IPS-15b (cell line): ENCODE data around the gene SHLD1.
"Not testable (repeated sequence)": the region's sequence is repeated elsewhere in the genome, so short reads cannot be mapped to it uniquely, and the experiment has no call there.

Experiments
- H3K27me3 ChIP-seq: one replicate; pipeline ENCODE4 v1.6.1; 2013; ENCODE audit warnings: low read length; ENCODE audit not compliant: control insufficient read depth, insufficient read depth
- H3K36me3 ChIP-seq: one replicate; pipeline ENCODE4 v1.6.1; 2013; ENCODE audit warnings: low read length; ENCODE audit not compliant: control insufficient read depth, insufficient read depth
- H3K4me1 ChIP-seq: one replicate; pipeline ENCODE4 v1.6.1; 2013; ENCODE audit warnings: mild to moderate bottlenecking, low read length; ENCODE audit not compliant: control insufficient read depth, insufficient read depth
- H3K4me3 ChIP-seq: one replicate; pipeline ENCODE4 v1.5.1; 2013; ENCODE audit warnings: low read depth, low read length
- H3K9ac ChIP-seq: one replicate; pipeline ENCODE4 v1.6.1; 2013; ENCODE audit warnings: low read depth, mild to moderate bottlenecking, low read length
- H3K9me3 ChIP-seq: one replicate; pipeline ENCODE4 v1.6.1; 2013; ENCODE audit warnings: mild to moderate bottlenecking, low read length; ENCODE audit not compliant: control insufficient read depth, insufficient read depth

Gene SHLD1

GRCh38 chr20:5786930-5787795 is 37.0 kb downstream of the SHLD1 start:
- Histone ChIP-seq H3K36me3 (no peaks in the 10 kb centered on the region), H3K9me3 (no peaks in the 10 kb centered on the region), H3K27me3 (no peaks in the 10 kb centered on the region), H3K4me1 (peaks cover 3% of the 10 kb centered on the region), H3K4me3 (no peak overlapping the region), H3K9ac (no peak overlapping the region)

GRCh38 chr20:5787796-5788165 is 37.6 kb downstream of the SHLD1 start:
- H3K9me3 ChIP-seq = no peaks in the 10 kb centered on the region
- no peaks in the 10 kb centered on the region for H3K36me3 ChIP-seq
- H3K9ac ChIP-seq = no peak overlapping the region
- no peaks in the 10 kb centered on the region for H3K27me3 ChIP-seq
- peaks cover 3% of the 10 kb centered on the region for H3K4me1 ChIP-seq
- H3K4me3 ChIP-seq = no peak overlapping the region

GRCh38 chr20:5788385-5788895 is 38.2 kb downstream of the SHLD1 start:
- Histone ChIP-seq H3K27me3 (no peaks in the 10 kb centered on the region), H3K9me3 (no peaks in the 10 kb centered on the region), H3K36me3 (no peaks in the 10 kb centered on the region), H3K9ac (no peak overlapping the region), H3K4me1 (peaks cover 3% of the 10 kb centered on the region), H3K4me3 (no peak overlapping the region)

- Histone ChIP-seq H3K9me3 (no peaks in the 10 kb centered on the region), H3K4me1 (peaks cover 11% of the 10 kb centered on the region), H3K36me3 (no peaks in the 10 kb centered on the region), H3K4me3 (no peak overlapping the region), H3K27me3 (no peaks in the 10 kb centered on the region), H3K9ac (no peak overlapping the region)
These were observed 39.6 kb downstream of the SHLD1 start for GRCh38 chr20:5789827-5790226.

GRCh38 chr20:5793916-5794315 is 43.7 kb downstream of the SHLD1 start:
- H3K27me3 ChIP-seq = no peaks in the 10 kb centered on the region
- peaks cover 13% of the 10 kb centered on the region for H3K4me1 ChIP-seq
- no peaks in the 10 kb centered on the region for H3K9me3 ChIP-seq
- no peak overlapping the region for H3K4me3 ChIP-seq
- no peaks in the 10 kb centered on the region for H3K36me3 ChIP-seq
- H3K9ac ChIP-seq = no peak overlapping the region

- H3K27me3 ChIP-seq = no peaks in the 10 kb centered on the region
- no peaks in the 10 kb centered on the region for H3K9me3 ChIP-seq
- H3K4me3 ChIP-seq = no peak overlapping the region
- H3K4me1 ChIP-seq = peaks cover 13% of the 10 kb centered on the region
- H3K36me3 ChIP-seq = no peaks in the 10 kb centered on the region
- no peak overlapping the region for H3K9ac ChIP-seq
These were observed 46.3 kb downstream of the SHLD1 start for GRCh38 chr20:5796331-5797040.

- no peak overlapping the region for H3K4me3 ChIP-seq
- H3K9ac ChIP-seq = no peak overlapping the region
- H3K27me3 ChIP-seq = no peaks in the 10 kb centered on the region
- no peaks in the 10 kb centered on the region for H3K36me3 ChIP-seq
- peaks cover 13% of the 10 kb centered on the region for H3K4me1 ChIP-seq
- H3K9me3 ChIP-seq = no peaks in the 10 kb centered on the region
These were observed 47.0 kb downstream of the SHLD1 start for GRCh38 chr20:5797165-5797564.

- Histone ChIP-seq H3K4me1 (peaks cover 13% of the 10 kb centered on the region), H3K36me3 (no peaks in the 10 kb centered on the region), H3K27me3 (no peaks in the 10 kb centered on the region), H3K4me3 (no peak overlapping the region), H3K9ac (no peak overlapping the region), H3K9me3 (no peaks in the 10 kb centered on the region)
These were observed 47.8 kb downstream of the SHLD1 start for GRCh38 chr20:5797843-5798462.

- not testable (repeated sequence) for H3K9ac ChIP-seq, H3K27me3 ChIP-seq, H3K9me3 ChIP-seq, H3K4me3 ChIP-seq, H3K36me3 ChIP-seq, H3K4me1 ChIP-seq
These were observed 53.6 kb downstream of the SHLD1 start for GRCh38 chr20:5803754-5804303.

GRCh38 chr20:5806457-5807263 is 56.5 kb downstream of the SHLD1 start:
- Histone ChIP-seq H3K4me1 (peaks cover 4% of the 10 kb centered on the region), H3K27me3 (no peaks in the 10 kb centered on the region), H3K36me3 (no peaks in the 10 kb centered on the region), H3K4me3 (no peak overlapping the region), H3K9ac (no peak overlapping the region), H3K9me3 (no peaks in the 10 kb centered on the region)

- Histone ChIP-seq H3K36me3 (no peaks in the 10 kb centered on the region), H3K4me1 (peaks cover 4% of the 10 kb centered on the region)
These were observed 57.2 kb downstream of the SHLD1 start for GRCh38 chr20:5807431-5807830.

More at GRCh38 chr20:5807431-5807830, 57.2 kb downstream of the SHLD1 start:
- H3K4me3 ChIP-seq = no peak overlapping the region
- H3K9me3 ChIP-seq = no peaks in the 10 kb centered on the region
- no peak overlapping the region for H3K9ac ChIP-seq
- H3K27me3 ChIP-seq = no peaks in the 10 kb centered on the region
